Erythroblast (primary cell): ENCODE results near the gene PSENEN.

Experiments
- GATA1 ChIP-seq: IDR thresholded peaks from 2 replicates; pipeline ENCODE4 v1.6.1; 2011; ENCODE audit warnings: low read depth, mild to moderate bottlenecking, control low read depth, low read length, moderate library complexity
- POLR2A ChIP-seq: IDR thresholded peaks from 2 replicates; pipeline ENCODE4 v1.6.1; 2011; ENCODE audit warnings: mild to moderate bottlenecking, low read length

- no peak for TF ChIP-seq POLR2A
- TF ChIP-seq GATA1: no peak
Measured at GRCh38 chr19:35725216-35725861, 20.1 kb upstream of the PSENEN start.
